ENCODE measurements around the gene IDH3G. TPM values are rescaled to one million over a fixed set of nuclear protein-coding genes. Genes with fewer than 3 reads are reported as not detected.
A peak's percentile ranks its signal among the peaks of the same experiment; 100 is the strongest.

Gene IDH3G
- total and polyA plus RNA-seq, 8 donors: 15.8 to 48.4 (median 25.1) TPM

DNA sequence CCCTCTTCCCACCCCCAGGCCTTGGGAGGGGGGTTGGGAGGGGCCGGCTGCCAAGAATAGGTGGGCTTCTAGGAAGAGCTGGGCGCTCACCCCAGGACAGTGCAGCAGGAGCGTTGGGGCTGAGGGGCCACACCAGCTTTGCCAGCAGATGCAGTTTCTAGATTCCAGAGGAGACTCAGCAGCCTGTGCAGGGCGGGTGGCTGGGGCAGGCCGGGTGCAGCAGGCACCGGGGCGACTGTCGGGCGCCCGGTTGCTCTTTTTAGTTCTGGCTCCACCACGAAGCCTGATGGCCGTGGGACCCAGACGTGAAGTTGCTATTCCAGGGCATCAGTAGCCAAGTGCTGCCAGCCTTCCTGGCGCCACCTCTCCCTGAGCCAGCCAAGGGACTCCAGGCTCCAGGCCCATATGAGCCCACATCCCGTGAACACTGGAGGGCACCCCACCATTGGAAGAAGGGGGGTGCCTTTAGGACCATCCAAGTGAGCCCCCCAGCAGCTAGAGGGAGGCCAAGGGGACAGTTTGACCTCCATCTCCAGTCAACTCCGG, 6.1 kb upstream of the IDH3G start:
- DNase-seq (no peak), FAIRE-seq (no peak), ATAC-seq (peak in 2 of 4 donors; percentile 8 to 34)
- Histone ChIP-seq H3K4me3 (no peak overlapping the region), H3K27me3 (no peaks in the 10 kb centered on the region), H3K9me3 (no peaks in the 10 kb centered on the region), H3K4me1 (no peaks in the 10 kb centered on the region), H3K27ac (no peak overlapping the region), H3K36me3 (no peaks in the 10 kb centered on the region)
- TF ChIP-seq CTCF (IDR thresholded peaks at IDR 0.05): no peak
- intact Hi-C loops (cut with DNase I): no loop called here
- 71 to 76% methylated on average over 16 of the region's 16 CpGs for WGBS, 2 donors

DNA sequence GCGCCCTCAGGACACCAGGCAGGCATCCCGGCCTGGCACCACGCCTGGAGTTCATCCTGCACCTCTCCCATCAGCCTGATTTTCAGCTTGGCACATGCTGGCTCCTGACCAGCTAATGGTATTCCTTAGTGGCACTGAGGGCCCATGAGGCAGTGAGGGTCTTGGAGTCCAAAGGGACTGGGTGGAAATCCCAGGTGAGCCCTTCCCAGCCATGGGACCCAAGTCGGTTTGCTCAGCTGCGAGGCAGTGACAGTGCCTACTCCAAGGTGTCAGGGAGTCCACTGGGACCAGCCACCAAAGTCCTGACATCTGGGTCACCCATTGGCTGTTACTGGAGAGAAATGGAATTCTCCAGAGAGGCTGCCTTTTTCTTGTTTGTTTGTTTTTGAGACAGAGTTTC, 5.2 kb upstream of the IDH3G start:
- Histone ChIP-seq H3K9me3 (no peaks in the 10 kb centered on the region), H3K4me3 (no peak overlapping the region), H3K4me1 (no peaks in the 10 kb centered on the region), H3K27ac (no peak overlapping the region), H3K27me3 (no peaks in the 10 kb centered on the region), H3K36me3 (no peaks in the 10 kb centered on the region)
- DNase-seq: peak in 1 of 6 donors; percentile 49
- intact Hi-C loops (cut with DNase I): no loop called here
- no peak for TF ChIP-seq CTCF (IDR thresholded peaks at IDR 0.05)
- no peak for FAIRE-seq
- 62 to 74% methylated on average over 5 of the region's 5 CpGs for WGBS, 2 donors
- peak in 3 of 4 donors; percentile 9 to 25 (median 19) for ATAC-seq

- Histone ChIP-seq H3K9me3 (no peaks in the 10 kb centered on the region), H3K4me1 (peaks cover 0 to 5% (median 0%) of the 10 kb centered on the region in 3 donors), H3K36me3 (no peaks in the 10 kb centered on the region), H3K27ac (no peak overlapping the region), H3K4me3 (no peak overlapping the region), H3K27me3 (no peaks in the 10 kb centered on the region)
- ATAC-seq (no peak), DNase-seq (no peak), FAIRE-seq (no peak)
- no peak for TF ChIP-seq CTCF (IDR thresholded peaks at IDR 0.05)
- intact Hi-C loops (cut with DNase I): no loop called here
- 76 to 87% methylated on average over 14 to 15 of the region's 15 CpGs for WGBS, 2 donors
Measured at GRCh38 chrX:153797415-153798015, 3.3 kb upstream of the IDH3G start.

DNA sequence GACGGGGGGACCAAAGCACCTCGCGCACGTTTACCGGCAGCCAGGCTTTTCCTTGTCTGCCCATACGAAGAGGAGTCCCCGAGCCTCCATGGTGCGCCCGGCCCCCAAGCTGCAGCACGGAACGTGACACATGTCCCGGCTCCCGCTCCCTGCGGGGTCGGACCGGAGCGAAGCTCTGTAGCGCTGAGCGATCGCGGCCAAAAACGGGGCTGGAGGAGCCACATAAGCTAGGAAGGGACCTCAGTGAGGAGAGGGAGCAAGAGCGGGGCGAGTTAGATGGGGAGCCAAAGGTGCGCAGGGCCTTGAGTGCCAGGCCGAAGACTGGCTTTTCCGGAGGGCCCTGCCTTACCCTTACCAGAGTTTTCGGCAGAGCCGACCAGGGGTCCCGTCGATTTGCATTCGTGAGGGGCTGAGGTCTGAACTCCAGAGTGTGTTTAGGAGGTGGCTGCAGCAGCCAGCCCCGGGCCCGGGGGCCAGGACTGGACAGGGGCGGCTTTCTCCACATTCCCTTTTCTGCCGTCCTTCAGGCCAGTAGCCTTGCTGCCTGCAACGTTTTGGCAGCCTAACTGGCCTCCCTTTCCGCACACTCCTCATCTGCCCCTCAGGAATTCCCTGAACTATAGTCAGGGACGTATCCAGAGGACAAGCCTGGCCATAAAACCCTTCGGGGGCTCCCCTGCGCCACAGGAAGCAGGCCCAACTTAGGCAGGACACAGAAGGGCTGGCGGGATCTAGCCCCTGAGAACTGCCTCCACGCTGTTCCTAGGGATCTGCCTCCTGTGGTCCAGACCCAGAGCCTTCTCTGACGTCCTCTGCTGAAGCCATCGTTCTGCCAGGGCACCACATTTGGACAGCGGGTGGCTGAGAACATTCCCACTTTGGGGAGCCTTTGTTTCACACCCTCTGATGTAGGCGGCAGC, 982 bp upstream of the IDH3G start:
- intact Hi-C loops (cut with DNase I): no loop called here
- DNase-seq (peak in 2 of 6 donors; percentile 42 to 45), ATAC-seq (peak in 3 of 4 donors; percentile 3 to 8 (median 6)), FAIRE-seq (no peak)
- Histone ChIP-seq H3K9me3 (no peaks in the 10 kb centered on the region), H3K4me1 (peaks cover 0 to 7% (median 0%) of the 10 kb centered on the region in 3 donors), H3K36me3 (no peaks in the 10 kb centered on the region), H3K27me3 (no peaks in the 10 kb centered on the region), H3K27ac (peak overlapping the region; percentile 83 to 95 (median 93)), H3K4me3 (peak overlapping the region; percentile 37 to 67 (median 58))
- TF ChIP-seq CTCF (IDR thresholded peaks at IDR 0.05): no peak
- 3 to 33% methylated on average over 47 of the region's 47 CpGs for WGBS, 2 donors

Measured in pancreas (tissue), 10 donors.